ENCODE measurements around the gene OTOP3. TPM values are rescaled to one million over a fixed set of nuclear protein-coding genes. Genes with fewer than 3 reads are reported as not detected.

The OTOP3 gene
- total and polyA plus RNA-seq, 2 of the 4 experiments (the other 2 are of a cell fraction), result not detected

DNA sequence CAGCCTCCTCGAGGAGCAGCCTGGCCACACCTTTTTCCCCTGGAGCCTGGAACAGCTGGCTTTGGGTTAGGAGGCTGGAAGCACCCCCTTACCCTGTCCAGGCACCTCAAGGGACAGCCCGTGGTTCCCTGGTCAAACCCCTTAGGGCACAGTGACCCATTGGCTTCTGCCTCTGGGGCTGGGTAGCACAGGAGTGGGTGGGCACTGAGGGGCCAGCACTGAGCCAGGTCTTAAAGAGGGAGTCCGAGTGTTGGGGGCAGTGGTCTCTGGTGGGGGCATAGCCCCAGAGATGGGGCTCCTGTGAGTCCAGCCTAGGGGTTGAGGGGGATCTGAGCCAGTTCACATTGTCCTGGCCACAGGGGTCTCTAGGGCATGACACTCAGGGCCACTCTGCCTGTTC lies 15.4 kb downstream of the OTOP3 start:
- CTCF ChIA-PET, result no interaction called here
- H2AFZ ChIP-seq (replicated peaks; ENCODE audit: low read length, poor library complexity), result no peak overlapping the region
- H3K4me2 ChIP-seq (ENCODE audit: low read depth, low read length), result no peak overlapping the region

More for the DNA sequence above, 15.4 kb downstream of the OTOP3 start:
- Histone ChIP-seq H4K5ac (ENCODE audit: low read depth, low read length) (no peak overlapping the region), H2AK9ac (replicated peaks; ENCODE audit: low read depth, low read length, poor library complexity) (no peak overlapping the region), H3K9ac (ENCODE audit: low read depth, low read length) (no peak overlapping the region), H3K4me1 (ENCODE audit: control insufficient read depth, insufficient read depth, low read length) (no peaks in the 10 kb centered on the region), H3K56ac (ENCODE audit: extremely low read depth, insufficient read depth, low read length) (no peak overlapping the region), H4K91ac (ENCODE audit: insufficient read depth, low read depth, low read length) (no peak overlapping the region), H2BK5ac (ENCODE audit: low read depth, low read length, poor library complexity, severe bottlenecking) (no peak overlapping the region), H2BK15ac (ENCODE audit: low read depth, low read length) (no peak overlapping the region), H3K18ac (ENCODE audit: low read depth, low read length) (no peak overlapping the region), H3K4ac (ENCODE audit: low read depth, low read length) (no peak overlapping the region), H3K9me3 (ENCODE audit: control insufficient read depth, insufficient read depth, low read length) (no peaks in the 10 kb centered on the region), H3K4me3 (ENCODE audit: insufficient read depth, low read depth, low read length) (no peak overlapping the region), H3K9me1 (ENCODE audit: insufficient read depth, low read length) (no peaks in the 10 kb centered on the region), H4K8ac (ENCODE audit: low read depth in 2 of 2, low read length in 2 of 2) (no peak overlapping the region), H3K23ac (ENCODE audit: low read depth, low read length) (no peak overlapping the region), H2AK5ac (ENCODE audit: low read depth, low read length) (no peak overlapping the region), H2BK20ac (ENCODE audit: low read depth, low read length) (no peak overlapping the region), H3K14ac (replicated peaks; ENCODE audit: low read depth, low read length) (no peak overlapping the region), H3K27me3 (ENCODE audit: control insufficient read depth, insufficient read depth, low read length) (peaks cover 51% of the 10 kb centered on the region), H3K27ac (ENCODE audit: insufficient read depth, low read length) (no peak overlapping the region), H4K20me1 (ENCODE audit: insufficient read depth, low read length) (no peaks in the 10 kb centered on the region), H2BK120ac (ENCODE audit: low read depth, low read length) (no peak overlapping the region), H3K36me3 (ENCODE audit: control insufficient read depth, insufficient read depth, low read length) (no peaks in the 10 kb centered on the region), H3K79me1 (ENCODE audit: low read depth in 1 of 2, low read length in 2 of 2) (no peaks in the 10 kb centered on the region)
- BruUV-seq (replicated peaks), result no TSS peak
- in situ Hi-C loops (cut with MboI; ENCODE audit: low sequenced_read_pairs), result loop anchor here (10.0 kb wide), 1 partner anchor 206 kb away; the partner anchor contains the start of gene NHERF1
- POLR2A ChIA-PET (ENCODE audit: unreplicated experiment), result no interaction called here
- WGBS, 2 experiments (ENCODE audit: extremely low coverage in 2 of 2, insufficient read length in 1 of 2), result no CpG with 5 or more reads among the region's 3 CpGs
- no peak for TF ChIP-seq CEBPB (IDR thresholded peaks at IDR 0.05; ENCODE audit: low read depth, low read length)
- TF ChIP-seq BHLHE40 (IDR thresholded peaks at IDR 0.05; ENCODE audit: low read depth, low read length), result no peak
- TF ChIP-seq RAD21 (IDR thresholded peaks at IDR 0.05; ENCODE audit: low read length), result no peak
- TF ChIP-seq MXI1 (IDR thresholded peaks at IDR 0.05; ENCODE audit: borderline replicate concordance, low read depth, low read length), result no peak
- TF ChIP-seq, protein P1, sequence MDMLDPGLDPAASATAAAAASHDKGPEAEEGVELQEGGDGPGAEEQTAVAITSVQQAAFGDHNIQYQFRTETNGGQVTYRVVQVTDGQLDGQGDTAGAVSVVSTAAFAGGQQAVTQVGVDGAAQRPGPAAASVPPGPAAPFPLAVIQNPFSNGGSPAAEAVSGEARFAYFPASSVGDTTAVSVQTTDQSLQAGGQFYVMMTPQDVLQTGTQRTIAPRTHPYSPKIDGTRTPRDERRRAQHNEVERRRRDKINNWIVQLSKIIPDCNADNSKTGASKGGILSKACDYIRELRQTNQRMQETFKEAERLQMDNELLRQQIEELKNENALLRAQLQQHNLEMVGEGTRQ (IDR thresholded peaks at IDR 0.05; ENCODE audit: low read depth, low read length), result no peak
- TF ChIP-seq RFX5 (IDR thresholded peaks at IDR 0.05; ENCODE audit: low read depth, low read length), result no peak
- no peak for TF ChIP-seq MAZ (IDR thresholded peaks at IDR 0.05; ENCODE audit: borderline replicate concordance, low read depth, low read length)
- no peak for TF ChIP-seq MAFK (IDR thresholded peaks at IDR 0.05; ENCODE audit: low read depth, low read length)
- no peak for TF ChIP-seq NFE2L2 (IDR thresholded peaks at IDR 0.05; ENCODE audit: low read depth, low read length)
- dilution Hi-C loops (cut with HindIII; ENCODE audit: low sequenced_read_pairs, unreplicated experiment), result no loop called here
- DNase-seq (no peak), ATAC-seq (ENCODE audit: low read depth) (no peak)
- intact Hi-C loops (cut with micrococcal nuclease), result no loop called here
